Activated CD4-positive, alpha-beta memory T cell treated with anti-CD3 and anti-CD28 coated beads, Interleukin-2, amount 10 ng/mL, durations not matched to agents 7 days and 5 days (primary cell): ENCODE results near the gene SPRTN. TPM values are rescaled to one million over a fixed set of nuclear protein-coding genes. Genes with fewer than 3 reads are reported as not detected.

Experiments
- CTCF ChIA-PET: fragments of 350-600 bp; sonication (Branson Sonifier 250); formaldehyde crosslinking; loops from one replicate; lab custom pipeline; 2021; ENCODE audit warnings: antibody characterized with exemption, inconsistent platforms; lab: Charles Lee
- POLR2A ChIA-PET: fragments of 350-600 bp; sonication (Branson Sonifier 250); formaldehyde crosslinking; loops from one replicate; lab custom pipeline; 2021; ENCODE audit warnings: antibody characterized with exemption; lab: Charles Lee
- DNase-seq: peaks from one replicate; pipeline ENCODE4 v3.0.0-alpha.2; 2020
- H3K27ac Mint-ChIP-seq: one replicate; pipeline ENCODE4 v1.8.0; 2021; ENCODE audit warnings: mild to moderate bottlenecking, mixed read lengths
- H3K27me3 Mint-ChIP-seq: one replicate; pipeline ENCODE4 v1.8.0; 2021; ENCODE audit warnings: mixed read lengths
- H3K36me3 Mint-ChIP-seq: one replicate; pipeline ENCODE4 v1.8.0; 2021; ENCODE audit warnings: low read depth, mixed read lengths
- H3K4me1 Mint-ChIP-seq: one replicate; pipeline ENCODE4 v1.8.0; 2021; ENCODE audit warnings: mixed read lengths
- H3K4me3 Mint-ChIP-seq: one replicate; pipeline ENCODE4 v1.8.0; 2021; ENCODE audit warnings: mild to moderate bottlenecking, mixed read lengths
- H3K9me3 Mint-ChIP-seq: one replicate; pipeline ENCODE4 v1.8.0; 2021; ENCODE audit warnings: mixed read lengths
- total RNA-seq, 2 experiments: library from RNA; stranded (reverse); gene quantifications; one replicate each; pipeline ENCODE4 v1.2.3, GENCODE V29; 2021

Gene SPRTN
- total RNA-seq, 2 experiments from 2014 or later = 14.8 to 15.6 TPM

DNA sequence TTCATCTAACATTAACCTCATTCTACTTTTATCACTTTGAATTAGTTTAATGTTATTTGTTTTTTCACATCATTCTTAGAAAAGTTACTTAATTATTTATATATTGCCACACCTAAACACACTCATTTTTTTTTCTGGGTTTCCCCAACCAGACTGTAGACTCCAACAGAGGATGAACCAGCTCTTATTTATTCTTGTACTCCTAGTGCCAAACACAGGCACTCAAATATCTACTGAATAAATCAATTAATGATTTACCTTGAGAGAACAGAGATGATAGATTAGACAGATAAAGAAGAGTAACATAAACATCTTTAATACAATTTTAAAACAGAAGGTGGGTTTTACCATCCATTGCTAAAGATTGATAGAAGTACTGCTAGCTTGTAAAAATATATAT, 48.4 kb downstream of the SPRTN start:
- POLR2A ChIA-PET = interaction anchor here (0.8 kb wide), 1 partner anchor 12 kb away, joined by 4 read pairs; no protein-coding TSS in a partner anchor
- no peak for DNase-seq

DNA sequence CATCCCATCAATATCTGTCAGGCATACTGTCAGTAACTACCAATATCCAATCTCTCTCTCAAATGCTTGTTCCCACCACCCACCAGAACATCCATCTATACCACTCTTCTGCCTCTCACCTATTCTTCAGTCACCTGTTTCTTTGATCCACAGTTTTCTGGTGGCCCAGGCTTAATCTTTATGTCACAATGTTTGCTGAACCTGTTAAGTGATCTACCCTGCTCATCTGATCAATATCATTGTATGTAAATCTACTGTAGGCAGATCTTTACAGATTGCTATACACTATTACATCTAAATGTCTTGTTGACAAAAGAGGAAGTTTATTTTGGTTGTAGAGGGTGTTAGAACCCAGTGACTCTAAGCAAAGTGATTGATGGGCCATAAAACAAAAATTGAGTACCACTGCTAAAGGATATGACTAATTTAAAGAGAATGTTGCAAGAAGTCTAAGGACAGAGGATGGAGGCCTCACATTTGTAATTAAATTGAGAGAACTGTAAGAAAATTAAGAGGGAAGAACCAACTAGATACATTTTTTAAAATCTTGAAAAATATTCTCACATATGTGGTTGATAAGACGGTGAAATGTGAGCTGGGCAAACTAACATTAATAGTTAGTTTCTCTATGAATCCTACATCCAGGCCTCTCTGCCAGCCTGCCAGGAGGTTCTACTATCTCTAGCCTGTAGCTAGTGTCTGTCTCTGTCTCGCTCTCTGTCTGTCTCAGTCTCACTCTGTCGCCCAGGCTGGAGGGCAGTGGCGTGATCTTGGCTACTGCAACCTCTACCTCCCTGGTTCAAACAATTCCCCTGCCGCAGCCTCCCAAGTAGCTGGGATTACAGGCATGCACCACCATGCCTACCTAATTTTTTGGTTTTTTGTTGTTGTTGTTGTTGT, 49.9 kb downstream of the SPRTN start:
- H3K4me1 Mint-ChIP-seq = peaks cover 34% of the 10 kb centered on the region
- H3K27ac Mint-ChIP-seq = peak overlapping the region; percentile 28

More for the DNA sequence above, 48.4 kb downstream of the SPRTN start:
- CTCF ChIA-PET = interaction anchor here (2.0 kb wide), 1 partner anchor 12 kb away, joined by 7 read pairs; no protein-coding TSS in a partner anchor
- Mint-ChIP-seq H3K36me3 (peaks cover 13% of the 10 kb centered on the region), H3K4me1 (peaks cover 31% of the 10 kb centered on the region), H3K9me3 (no peaks in the 10 kb centered on the region), H3K27me3 (no peaks in the 10 kb centered on the region), H3K4me3 (no peak overlapping the region), H3K27ac (no peak overlapping the region)

GRCh38 chr1:231390071-231390470, 52.0 kb downstream of the SPRTN start:
- Mint-ChIP-seq H3K9me3 (no peaks in the 10 kb centered on the region), H3K4me3 (no peak overlapping the region), H3K27me3 (no peaks in the 10 kb centered on the region), H3K27ac (no peak overlapping the region), H3K4me1 (peaks cover 36% of the 10 kb centered on the region), H3K36me3 (peaks cover 16% of the 10 kb centered on the region)
- no peak for DNase-seq
- ChIA-PET CTCF (no interaction called here), POLR2A (no interaction called here)

More for the DNA sequence above, 49.9 kb downstream of the SPRTN start:
- CTCF ChIA-PET = interaction anchor here (1.2 to 2.0 kb wide), 2 partner anchors 13 to 50 kb away, joined by 3 to 7 read pairs; partner anchors contain the start of genes EXOC8 and SPRTN
- H3K36me3 Mint-ChIP-seq = peaks cover 13% of the 10 kb centered on the region
- no peak for DNase-seq
- H3K9me3 Mint-ChIP-seq = no peaks in the 10 kb centered on the region
- H3K4me3 Mint-ChIP-seq = no peak overlapping the region
- POLR2A ChIA-PET = no interaction called here
- H3K27me3 Mint-ChIP-seq = no peaks in the 10 kb centered on the region

- Mint-ChIP-seq H3K4me1 (peaks cover 42% of the 10 kb centered on the region), H3K27ac (no peak overlapping the region), H3K9me3 (no peaks in the 10 kb centered on the region), H3K27me3 (no peaks in the 10 kb centered on the region), H3K36me3 (peaks cover 22% of the 10 kb centered on the region), H3K4me3 (no peak overlapping the region)
- POLR2A ChIA-PET = interaction anchor here (1.5 kb wide), 2 partner anchors 11 to 29 kb away, joined by 5 to 6 read pairs; no protein-coding TSS in a partner anchor
- CTCF ChIA-PET = no interaction called here
- no peak for DNase-seq
Observed at GRCh38 chr1:231392389-231393131, 54.5 kb downstream of the SPRTN start.

DNA sequence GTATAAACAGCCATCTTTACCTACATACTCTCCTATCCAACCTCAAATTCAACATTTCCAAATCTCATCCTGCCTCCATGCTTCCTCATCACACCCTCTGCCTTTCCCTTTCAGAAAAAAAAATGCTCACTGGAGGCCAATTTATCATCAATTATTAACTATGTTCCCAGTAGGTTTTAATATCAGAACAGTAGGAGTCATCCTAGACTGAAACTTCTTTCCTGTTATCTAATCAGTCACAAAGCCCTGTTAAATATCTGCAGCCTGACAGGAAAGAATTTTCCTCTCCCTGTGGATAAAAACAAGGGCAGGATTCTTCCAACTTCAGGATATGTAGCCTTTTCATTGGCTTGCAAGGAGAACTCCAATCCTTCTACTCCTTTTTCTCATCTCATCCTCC, 55.6 kb downstream of the SPRTN start:
- CTCF ChIA-PET = interaction anchor here (0.5 kb wide), 1 partner anchor 33 kb away, joined by 3 read pairs; no protein-coding TSS in a partner anchor
- no peaks in the 10 kb centered on the region for H3K27me3 Mint-ChIP-seq
- POLR2A ChIA-PET = interaction anchor here (1.5 kb wide), 2 partner anchors 12 to 27 kb away, joined by 5 to 6 read pairs; no protein-coding TSS in a partner anchor
- no peak for DNase-seq
- H3K9me3 Mint-ChIP-seq = no peaks in the 10 kb centered on the region
- peaks cover 33% of the 10 kb centered on the region for H3K4me1 Mint-ChIP-seq
- H3K27ac Mint-ChIP-seq = no peak overlapping the region
- H3K4me3 Mint-ChIP-seq = no peak overlapping the region
- peaks cover 27% of the 10 kb centered on the region for H3K36me3 Mint-ChIP-seq

GRCh38 chr1:231395076-231395997, 57.2 kb downstream of the SPRTN start:
- no peak for DNase-seq
- H3K4me1 Mint-ChIP-seq = peaks cover 22% of the 10 kb centered on the region
- ChIA-PET CTCF (no interaction called here), POLR2A (no interaction called here)
- H3K4me3 Mint-ChIP-seq = no peak overlapping the region
- H3K36me3 Mint-ChIP-seq = peaks cover 19% of the 10 kb centered on the region
- no peaks in the 10 kb centered on the region for H3K27me3 Mint-ChIP-seq
- H3K27ac Mint-ChIP-seq = no peak overlapping the region
- H3K9me3 Mint-ChIP-seq = no peaks in the 10 kb centered on the region

GRCh38 chr1:231395998-231396390, 57.9 kb downstream of the SPRTN start:
- ChIA-PET POLR2A (no interaction called here), CTCF (no interaction called here)
- peaks cover 17% of the 10 kb centered on the region for H3K4me1 Mint-ChIP-seq
- no peak overlapping the region for H3K27ac Mint-ChIP-seq
- H3K27me3 Mint-ChIP-seq = no peaks in the 10 kb centered on the region
- no peak overlapping the region for H3K4me3 Mint-ChIP-seq
- peaks cover 19% of the 10 kb centered on the region for H3K36me3 Mint-ChIP-seq
- DNase-seq = no peak
- H3K9me3 Mint-ChIP-seq = no peaks in the 10 kb centered on the region

DNA sequence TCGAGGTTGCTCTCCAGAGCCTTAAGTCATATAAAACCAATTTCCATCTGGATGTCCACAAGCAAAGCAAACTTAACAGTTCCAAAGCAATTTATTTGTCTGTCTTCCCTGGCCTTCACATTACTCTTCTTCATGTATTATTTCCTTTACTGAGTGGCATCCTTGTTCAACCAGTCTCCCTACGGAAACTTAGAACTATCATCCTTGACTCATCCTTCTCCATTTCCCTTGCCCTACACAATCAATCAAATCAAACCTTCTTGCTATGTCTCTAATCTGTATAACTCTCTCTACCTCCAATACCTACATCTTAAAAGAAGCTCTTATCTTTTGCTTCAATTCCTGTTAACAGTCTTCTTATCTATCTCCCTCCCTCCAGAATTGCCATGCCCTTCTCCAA, 58.5 kb downstream of the SPRTN start:
- H3K36me3 Mint-ChIP-seq = peaks cover 16% of the 10 kb centered on the region
- DNase-seq = no peak
- peaks cover 14% of the 10 kb centered on the region for H3K4me1 Mint-ChIP-seq
- ChIA-PET POLR2A (no interaction called here), CTCF (no interaction called here)
- H3K9me3 Mint-ChIP-seq = no peaks in the 10 kb centered on the region
- no peak overlapping the region for H3K4me3 Mint-ChIP-seq
- no peaks in the 10 kb centered on the region for H3K27me3 Mint-ChIP-seq
- no peak overlapping the region for H3K27ac Mint-ChIP-seq

DNA sequence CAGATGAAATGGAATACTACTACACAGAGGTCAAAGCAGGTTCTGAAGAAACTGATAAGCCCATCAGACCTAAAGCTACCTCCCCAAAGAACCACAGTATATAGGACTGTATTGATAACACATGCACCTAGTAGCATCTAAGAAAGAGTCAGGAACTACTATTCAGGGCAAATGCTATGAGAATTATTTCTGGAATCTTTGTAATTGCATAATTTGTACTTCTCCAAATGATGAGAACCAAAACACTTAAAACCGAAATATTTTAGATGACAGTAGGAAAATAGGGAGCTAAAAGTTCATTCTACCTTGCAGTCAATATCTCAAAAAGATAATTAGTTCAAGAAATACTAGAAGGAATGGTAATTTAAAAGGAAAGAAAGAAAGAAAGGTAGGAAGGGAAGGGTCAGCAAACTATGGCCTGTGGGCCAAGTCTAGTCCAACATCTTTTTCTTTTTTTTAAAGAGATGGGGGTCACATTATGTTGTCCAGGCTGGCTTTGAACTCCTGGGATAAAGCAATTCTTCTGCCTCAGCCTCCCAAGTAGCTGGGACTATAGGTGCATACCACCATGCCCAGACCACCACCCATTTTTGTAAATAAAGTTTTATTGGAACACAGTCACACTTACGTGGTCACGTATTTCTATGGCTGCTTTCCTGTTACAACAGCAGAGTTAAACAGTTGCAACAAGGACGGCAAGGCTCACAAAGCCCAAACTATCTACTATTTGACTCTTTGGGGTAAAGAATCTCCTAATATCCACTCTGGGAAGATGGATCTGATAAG, 60.0 kb downstream of the SPRTN start:
- Mint-ChIP-seq H3K36me3 (peaks cover 18% of the 10 kb centered on the region), H3K4me3 (no peak overlapping the region), H3K27ac (no peak overlapping the region), H3K4me1 (peaks cover 11% of the 10 kb centered on the region), H3K9me3 (no peaks in the 10 kb centered on the region), H3K27me3 (no peaks in the 10 kb centered on the region)
- no peak for DNase-seq
- POLR2A ChIA-PET = no interaction called here
- CTCF ChIA-PET = no interaction called here

GRCh38 chr1:231401478-231401877, 63.4 kb downstream of the SPRTN start:
- Mint-ChIP-seq H3K27ac (no peak overlapping the region), H3K36me3 (peaks cover 21% of the 10 kb centered on the region), H3K4me1 (peaks cover 9% of the 10 kb centered on the region), H3K9me3 (no peaks in the 10 kb centered on the region), H3K4me3 (no peak overlapping the region), H3K27me3 (no peaks in the 10 kb centered on the region)
- DNase-seq = no peak
- ChIA-PET CTCF (no interaction called here), POLR2A (no interaction called here)

DNA sequence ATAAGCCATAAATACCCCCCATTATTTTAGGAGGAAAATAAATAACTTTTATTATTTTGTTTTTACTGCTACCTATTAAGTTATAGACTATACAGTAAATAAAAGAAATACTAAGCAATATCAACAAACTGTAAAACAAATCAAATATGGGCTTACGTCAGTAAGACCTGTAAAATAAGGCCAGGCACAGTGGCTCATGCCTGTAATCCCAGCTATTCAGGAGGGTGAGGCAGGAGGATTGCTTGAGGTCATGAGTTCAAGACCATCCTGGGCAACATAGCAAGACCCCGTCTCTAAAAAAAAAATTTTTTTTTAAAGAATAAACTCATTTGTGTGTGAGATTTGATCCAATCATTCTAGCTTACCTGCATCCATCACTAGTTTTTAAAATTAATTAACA, 66.2 kb downstream of the SPRTN start:
- H3K4me1 Mint-ChIP-seq = peaks cover 4% of the 10 kb centered on the region
- no peak overlapping the region for H3K4me3 Mint-ChIP-seq
- peaks cover 13% of the 10 kb centered on the region for H3K36me3 Mint-ChIP-seq
- no peak for DNase-seq
- H3K27ac Mint-ChIP-seq = no peak overlapping the region
- POLR2A ChIA-PET = no interaction called here
- H3K9me3 Mint-ChIP-seq = no peaks in the 10 kb centered on the region
- CTCF ChIA-PET = interaction anchor here (0.8 to 1.4 kb wide), 2 partner anchors 9 to 41 kb away, joined by 3 to 4 read pairs; no protein-coding TSS in a partner anchor
- H3K27me3 Mint-ChIP-seq = no peaks in the 10 kb centered on the region
